Measurements from ENCODE around the gene FBXL19.
A peak's percentile ranks its signal among the peaks of the same experiment; 100 is the strongest.

Gene FBXL19

DNA sequence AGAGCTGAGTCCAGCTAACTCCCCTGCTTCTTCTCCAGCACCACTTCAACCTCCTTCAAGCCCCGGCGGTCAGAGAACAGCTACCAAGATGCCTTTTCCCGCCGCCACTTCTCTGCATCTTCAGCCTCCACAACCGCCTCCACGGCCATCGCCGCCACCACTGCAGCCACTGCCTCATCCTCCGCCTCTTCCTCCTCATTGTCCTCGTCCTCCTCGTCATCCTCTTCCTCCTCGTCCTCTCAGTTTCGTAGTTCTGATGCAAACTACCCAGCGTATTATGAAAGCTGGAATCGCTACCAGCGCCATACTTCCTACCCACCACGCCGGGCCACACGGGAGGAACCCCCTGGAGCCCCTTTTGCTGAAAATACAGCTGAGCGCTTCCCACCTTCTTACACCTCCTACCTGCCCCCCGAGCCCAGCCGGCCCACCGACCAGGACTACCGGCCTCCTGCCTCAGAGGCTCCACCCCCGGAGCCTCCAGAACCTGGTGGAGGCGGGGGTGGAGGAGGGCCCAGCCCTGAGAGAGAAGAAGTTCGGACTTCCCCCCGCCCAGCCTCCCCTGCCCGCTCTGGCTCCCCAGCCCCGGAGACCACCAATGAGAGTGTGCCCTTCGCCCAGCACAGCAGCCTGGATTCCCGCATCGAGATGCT lies 41.3 kb downstream of the FBXL19 start:
- no peak for DNase-seq (ENCODE audit: low read depth)

DNA sequence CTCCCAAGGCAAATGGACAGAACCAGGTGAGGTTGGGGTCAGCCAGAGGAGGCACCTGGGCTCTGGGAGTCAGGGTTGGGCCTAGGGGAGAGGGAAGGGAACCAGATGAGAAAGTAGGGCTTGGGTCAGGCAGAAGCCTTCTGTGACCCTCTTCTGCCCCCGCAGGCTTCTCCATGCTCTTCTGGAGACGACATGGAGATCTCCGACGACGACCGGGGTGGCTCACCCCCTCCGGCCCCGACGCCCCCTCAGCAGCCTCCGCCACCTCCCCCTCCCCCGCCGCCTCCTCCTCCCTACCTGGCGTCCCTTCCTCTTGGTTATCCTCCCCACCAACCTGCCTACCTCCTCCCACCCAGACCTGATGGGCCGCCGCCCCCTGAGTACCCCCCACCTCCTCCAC lies 42.1 kb downstream of the FBXL19 start:
- DNase-seq (ENCODE audit: low read depth): no peak

DNA sequence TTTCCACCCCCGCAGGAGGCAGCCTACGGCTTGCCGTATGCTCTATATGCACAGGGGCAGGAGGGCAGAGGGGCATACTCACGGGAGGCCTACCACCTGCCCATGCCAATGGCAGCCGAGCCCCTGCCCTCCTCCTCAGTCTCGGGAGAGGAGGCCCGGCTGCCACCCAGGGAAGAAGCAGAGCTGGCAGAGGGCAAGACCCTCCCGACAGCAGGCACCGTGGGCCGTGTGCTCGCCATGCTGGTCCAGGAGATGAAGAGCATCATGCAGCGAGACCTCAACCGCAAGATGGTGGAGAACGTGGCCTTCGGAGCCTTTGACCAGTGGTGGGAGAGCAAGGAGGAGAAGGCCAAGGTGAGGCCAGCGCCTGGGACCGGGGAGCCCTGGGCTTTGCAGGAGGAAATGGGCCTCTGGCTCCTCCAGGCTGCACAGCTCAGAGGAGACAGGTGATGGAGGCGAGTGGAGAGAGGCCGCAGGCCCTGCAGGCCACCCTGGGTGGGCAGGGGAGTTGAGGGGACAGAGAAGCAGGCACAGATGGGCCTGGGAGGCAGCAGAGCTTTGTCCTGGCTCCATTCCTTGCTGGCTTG lies 42.8 kb downstream of the FBXL19 start:
- DNase-seq (ENCODE audit: low read depth): no peak

DNA sequence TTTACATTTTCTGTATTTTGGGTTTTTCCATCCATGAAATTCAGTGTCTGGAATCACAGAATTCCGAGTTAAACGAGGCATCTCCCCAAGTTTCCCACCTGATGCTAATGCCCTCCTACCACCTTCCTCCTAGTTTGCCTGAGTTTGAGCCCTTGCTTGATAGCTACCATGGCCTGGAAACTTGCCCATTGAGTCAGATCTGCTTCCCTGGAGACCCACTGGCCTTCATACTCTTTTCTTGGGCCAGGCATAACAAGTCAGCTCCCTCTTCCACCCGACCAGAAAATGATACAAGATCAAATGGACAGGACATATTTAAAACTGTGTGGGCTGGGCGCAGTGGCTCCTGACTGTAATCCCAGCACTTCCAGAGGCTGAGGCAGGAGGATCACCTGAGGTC lies 44.4 kb downstream of the FBXL19 start:
- no peak for DNase-seq (ENCODE audit: low read depth)

DNA sequence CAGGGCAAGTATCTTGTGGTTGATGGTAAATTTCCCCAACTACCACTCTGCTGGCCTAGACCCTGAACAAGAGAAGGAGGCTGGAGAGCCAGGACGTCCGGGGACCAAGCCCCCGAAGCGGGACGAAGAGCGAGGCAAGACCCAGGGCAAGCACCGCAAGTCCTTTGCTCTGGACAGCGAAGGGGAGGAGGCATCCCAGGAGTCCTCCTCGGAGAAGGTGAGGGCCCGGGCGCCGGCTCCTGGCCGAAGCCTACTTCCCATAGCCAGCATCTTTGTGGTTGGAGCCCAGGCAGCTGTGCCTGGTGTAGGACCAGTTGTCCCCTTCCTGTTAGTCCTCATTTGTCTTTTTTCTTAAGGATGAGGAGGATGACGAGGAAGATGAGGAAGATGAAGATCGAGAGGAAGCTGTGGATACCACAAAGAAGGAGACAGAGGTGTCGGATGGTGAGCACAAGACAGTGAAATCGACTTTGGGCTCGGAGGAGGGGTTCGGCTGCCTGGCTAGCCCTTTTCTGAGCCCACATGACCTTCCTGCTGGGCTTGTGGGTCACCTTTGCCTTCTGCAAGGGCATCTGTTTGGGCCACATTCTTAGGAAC lies 46.0 kb downstream of the FBXL19 start:
- DNase-seq (ENCODE audit: low read depth): no peak

DNA sequence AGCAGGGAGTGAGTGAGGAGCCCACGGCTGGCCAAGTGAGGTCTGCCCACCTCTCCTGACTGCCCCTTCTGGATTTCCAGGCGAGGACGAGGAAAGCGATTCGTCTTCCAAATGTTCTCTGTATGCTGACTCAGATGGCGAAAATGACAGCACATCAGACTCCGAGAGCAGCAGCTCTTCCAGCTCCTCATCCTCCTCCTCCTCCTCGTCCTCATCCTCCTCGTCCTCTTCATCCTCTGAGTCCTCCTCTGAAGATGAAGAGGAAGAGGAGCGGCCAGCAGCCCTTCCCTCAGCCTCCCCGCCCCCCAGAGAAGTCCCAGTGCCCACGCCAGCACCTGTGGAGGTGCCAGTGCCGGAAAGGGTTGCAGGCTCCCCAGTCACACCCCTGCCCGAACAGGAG lies 47.9 kb downstream of the FBXL19 start:
- DNase-seq (ENCODE audit: low read depth): no peak

DNA sequence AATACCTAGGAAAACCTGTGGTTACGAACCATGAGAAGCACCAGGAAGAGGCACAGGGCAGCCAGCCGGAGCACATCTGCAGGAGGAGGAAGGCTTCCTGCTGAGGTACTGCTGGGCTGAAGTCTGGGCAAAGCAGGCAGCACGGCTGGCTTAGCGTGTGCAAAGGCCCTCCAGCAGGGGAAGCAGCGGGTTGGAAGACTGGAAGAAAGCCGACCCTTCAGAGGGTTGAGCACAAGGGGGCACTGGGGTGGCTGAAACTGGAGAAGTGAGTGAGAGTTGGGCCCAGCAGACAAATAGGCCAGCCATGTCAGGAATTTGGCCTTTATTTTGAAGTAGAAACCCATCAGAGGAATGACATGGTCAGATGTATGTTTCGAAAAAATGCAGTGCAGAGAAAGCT lies 49.5 kb downstream of the FBXL19 start:
- no peak for DNase-seq (ENCODE audit: low read depth)

DNA sequence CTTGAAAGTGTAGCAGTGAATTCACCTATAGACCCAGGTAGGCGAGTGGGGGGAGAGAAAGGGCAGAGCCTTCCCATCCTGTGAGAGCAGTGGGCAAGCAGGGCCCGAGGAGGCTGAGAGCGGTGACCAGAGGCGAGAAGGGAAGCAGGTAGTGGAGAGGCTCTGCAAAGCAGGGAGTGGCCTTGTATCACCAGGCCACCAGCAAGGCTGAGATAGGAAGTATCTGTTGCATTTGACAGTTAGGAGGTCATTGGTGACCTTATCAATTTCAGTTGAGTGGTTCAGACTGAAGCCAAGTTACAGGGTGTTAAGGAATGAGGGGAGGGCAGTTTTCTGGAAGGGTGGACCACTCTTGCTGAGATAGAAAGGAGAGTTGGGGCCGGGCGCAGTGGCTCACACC lies 51.0 kb downstream of the FBXL19 start:
- DNase-seq (ENCODE audit: low read depth): no peak

DNA sequence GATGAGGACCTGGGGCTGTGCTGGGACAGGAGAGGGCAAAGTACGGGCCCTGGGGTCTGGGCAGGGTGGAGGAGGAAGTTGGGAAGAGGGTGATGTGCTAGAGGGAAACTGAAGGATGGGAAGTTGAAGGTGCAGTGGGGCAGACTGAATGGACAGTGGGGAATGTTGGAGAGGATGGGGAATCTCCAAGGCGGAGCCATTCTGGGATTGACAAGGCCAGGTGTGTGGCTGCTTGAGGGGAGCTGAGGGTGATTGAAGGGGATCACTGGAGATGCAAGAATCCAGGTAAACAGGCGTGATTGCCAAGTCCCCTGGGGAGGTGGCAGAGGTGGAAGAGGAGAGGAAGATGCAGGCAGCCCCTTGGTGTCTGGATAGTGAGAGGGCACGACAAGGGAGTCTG lies 53.1 kb downstream of the FBXL19 start:
- no peak for DNase-seq (ENCODE audit: low read depth)

DNA sequence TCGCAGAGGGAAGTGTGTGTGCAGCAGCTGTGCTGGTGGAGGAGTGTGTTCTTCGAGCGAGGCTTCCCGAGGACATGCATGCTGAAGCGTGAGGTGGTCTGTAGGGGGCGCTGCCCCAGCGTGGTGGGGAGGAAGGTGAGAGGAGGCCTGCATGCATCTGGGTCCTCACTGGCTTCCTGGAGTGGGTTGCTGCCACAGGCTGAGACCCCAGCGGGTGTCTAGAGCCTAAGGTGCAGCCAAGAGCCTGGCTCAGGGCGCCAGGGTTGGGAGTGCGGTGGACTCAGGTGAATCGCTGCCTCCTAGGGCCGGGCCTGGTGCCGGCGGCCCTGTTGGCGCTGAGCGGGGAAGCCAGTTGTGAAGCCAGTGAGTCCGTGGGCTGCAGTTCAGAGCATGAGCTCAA lies 54.1 kb downstream of the FBXL19 start:
- no peak for DNase-seq (ENCODE audit: low read depth)

DNA sequence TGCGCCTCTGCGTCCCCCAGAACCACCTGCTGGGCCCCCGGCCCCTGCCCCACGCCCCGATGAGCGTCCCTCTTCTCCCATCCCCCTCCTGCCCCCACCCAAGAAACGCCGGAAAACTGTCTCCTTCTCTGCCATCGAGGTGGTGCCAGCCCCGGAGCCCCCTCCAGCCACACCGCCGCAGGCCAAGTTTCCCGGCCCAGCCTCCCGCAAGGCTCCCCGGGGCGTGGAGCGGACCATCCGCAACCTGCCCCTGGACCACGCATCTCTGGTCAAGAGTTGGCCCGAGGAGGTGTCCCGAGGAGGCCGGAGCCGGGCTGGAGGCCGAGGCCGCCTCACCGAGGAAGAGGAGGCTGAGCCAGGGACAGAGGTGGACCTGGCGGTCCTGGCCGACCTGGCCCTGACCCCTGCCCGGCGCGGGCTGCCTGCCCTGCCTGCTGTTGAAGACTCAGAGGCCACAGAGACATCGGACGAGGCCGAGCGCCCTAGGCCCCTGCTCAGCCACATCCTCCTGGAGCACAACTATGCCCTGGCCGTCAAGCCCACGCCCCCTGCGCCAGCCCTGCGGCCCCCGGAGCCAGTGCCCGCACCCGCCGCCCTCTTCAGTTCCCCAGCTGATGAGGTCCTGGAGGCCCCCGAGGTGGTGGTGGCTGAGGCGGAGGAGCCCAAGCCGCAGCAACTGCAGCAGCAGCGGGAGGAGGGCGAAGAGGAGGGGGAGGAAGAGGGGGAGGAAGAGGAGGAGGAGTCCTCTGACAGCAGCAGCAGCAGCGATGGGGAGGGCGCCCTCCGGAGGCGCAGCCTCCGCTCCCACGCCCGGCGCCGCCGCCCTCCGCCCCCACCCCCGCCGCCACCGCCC lies 56.0 kb downstream of the FBXL19 start:
- no peak for DNase-seq (ENCODE audit: low read depth)

DNA sequence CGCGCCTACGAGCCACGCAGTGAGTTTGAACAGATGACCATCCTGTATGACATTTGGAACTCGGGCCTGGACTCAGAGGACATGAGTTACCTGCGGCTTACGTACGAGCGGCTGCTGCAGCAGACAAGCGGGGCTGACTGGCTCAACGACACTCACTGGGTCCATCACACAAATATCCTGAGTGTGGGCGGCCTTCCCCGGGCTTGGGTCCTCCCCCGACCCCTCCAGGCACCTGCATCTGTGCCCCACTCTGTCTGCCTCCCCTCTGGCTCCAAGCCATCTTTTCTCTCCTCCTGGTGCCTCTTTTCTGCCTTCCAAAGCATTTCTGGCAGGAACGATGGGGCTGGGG lies 56.6 kb downstream of the FBXL19 start:
- no peak for DNase-seq (ENCODE audit: low read depth)

DNA sequence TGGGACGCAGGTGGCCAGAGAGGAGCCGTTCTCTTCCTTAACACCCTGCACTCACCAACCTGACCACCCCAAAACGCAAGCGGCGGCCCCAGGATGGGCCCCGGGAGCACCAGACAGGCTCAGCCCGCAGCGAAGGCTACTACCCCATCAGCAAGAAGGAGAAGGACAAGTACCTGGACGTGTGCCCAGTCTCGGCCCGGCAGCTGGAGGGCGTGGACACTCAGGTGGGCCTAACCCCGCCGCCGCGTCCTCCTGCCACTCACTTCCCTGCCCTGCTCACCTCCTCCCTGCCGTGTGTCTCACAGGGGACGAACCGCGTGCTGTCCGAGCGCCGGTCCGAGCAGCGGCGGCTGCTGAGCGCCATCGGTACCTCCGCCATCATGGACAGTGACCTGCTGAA lies 57.1 kb downstream of the FBXL19 start:
- no peak for DNase-seq (ENCODE audit: low read depth)

DNA sequence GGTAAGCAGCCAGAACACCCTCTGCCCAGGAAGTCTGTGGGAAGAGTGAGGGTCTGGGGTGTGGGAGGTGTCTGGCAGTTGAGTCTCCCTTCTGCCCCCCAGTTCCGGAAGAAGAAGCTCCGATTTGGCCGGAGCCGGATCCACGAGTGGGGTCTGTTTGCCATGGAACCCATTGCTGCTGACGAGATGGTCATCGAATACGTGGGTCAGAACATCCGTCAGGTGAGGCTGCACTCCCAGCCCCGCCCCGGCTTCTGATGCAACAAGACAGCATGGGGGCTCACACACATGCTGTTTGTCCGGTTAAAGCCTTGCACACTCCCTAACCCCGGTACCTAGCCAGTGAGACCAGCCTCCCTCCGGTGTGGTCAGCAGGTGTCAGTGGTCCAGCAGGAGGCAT lies 57.6 kb downstream of the FBXL19 start:
- DNase-seq (ENCODE audit: low read depth): no peak

DNA sequence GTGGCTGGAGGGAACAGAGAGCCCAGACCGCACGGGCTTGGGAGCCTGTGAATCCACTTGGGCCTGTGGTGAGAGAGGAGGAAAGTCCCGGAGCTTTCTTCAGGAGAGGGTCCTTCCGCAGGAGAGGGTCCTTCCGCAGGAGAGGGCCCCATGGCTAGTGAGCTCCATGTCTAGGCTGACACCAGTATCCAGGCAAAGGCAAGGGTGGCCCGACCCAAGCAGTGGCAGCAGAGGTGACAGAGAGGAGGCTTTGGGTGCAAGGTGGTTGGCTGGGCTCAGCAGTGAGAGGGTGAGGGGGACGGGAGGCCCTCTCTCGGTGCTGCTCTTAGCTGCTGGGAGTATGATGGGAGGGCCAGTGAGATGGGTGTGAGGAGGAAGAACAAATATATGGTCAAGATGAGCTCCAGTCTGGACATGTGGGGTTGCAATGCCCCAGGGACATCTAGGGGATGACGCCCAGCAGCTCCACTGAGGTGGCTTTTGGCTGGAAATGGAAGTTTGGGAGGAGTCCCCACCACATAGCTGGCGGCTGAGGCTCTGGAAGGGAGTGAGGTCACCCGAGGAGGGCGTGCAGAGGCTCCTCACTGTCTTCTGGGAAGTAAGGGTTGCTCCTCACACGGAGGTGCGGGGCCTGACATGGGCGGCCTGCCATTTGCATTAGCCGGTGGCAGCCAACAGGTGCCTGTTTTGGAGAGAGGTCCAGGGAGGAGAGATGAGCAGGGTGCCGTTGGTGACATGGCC lies 59.3 kb downstream of the FBXL19 start:
- DNase-seq (ENCODE audit: low read depth): no peak

DNA sequence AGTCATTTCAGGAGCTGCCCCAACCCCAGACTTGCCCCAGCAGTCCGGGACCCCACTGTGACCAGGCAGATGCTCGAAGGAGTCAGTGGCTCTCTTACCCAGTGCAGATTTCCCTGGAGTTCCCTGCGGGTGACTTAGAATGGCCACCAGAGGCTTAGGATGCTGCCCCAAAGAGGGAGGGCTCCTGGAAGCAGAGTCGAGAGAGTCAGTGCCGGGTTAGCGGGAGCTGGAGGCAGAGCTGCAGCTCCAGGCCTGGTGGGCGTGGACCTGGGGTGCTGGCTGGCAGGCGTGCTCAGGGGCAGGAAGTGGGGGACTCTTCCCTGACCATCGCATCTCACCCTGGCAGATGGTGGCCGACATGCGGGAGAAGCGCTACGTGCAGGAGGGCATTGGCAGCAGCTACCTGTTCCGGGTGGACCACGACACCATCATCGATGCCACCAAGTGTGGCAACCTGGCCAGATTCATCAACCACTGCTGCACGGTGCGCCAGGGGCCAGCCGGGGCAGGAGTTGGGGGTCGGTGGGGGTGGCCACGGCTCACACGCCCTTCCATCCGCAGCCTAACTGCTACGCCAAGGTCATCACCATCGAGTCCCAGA lies 60.0 kb downstream of the FBXL19 start:
- no peak for DNase-seq (ENCODE audit: low read depth)

DNA sequence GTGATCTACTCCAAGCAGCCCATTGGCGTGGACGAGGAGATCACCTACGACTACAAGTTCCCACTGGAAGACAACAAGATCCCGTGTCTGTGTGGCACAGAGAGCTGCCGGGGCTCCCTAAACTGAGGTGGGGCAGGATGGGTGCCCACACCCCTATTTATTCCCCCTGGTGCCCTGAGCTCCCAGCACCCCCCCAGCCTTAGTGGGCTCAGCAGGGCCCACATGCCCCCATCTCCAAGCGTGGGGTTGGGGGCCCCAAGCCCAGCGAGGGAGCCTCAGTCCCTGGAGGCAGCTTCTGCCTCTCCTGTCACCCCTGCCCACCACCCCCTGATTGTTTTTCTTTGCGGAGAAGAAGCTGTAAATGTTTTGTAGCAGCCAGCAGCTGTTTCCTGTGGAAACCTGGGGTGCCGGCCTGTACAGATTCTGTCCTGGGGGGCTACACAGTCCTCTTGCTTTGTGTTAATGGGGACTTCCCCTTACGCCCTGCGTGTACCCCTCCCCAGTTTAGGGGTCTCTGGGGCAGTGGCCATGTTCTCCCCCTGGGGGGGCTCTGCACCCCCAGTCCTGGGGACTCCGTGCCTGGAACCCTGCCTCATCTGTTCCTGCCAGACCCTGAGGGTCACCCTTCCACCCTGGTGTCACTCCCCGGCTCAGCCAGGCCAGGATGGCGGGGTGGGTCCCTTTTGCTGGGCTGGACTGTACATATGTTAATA lies 60.7 kb downstream of the FBXL19 start:
- no peak for DNase-seq (ENCODE audit: low read depth)

DNA sequence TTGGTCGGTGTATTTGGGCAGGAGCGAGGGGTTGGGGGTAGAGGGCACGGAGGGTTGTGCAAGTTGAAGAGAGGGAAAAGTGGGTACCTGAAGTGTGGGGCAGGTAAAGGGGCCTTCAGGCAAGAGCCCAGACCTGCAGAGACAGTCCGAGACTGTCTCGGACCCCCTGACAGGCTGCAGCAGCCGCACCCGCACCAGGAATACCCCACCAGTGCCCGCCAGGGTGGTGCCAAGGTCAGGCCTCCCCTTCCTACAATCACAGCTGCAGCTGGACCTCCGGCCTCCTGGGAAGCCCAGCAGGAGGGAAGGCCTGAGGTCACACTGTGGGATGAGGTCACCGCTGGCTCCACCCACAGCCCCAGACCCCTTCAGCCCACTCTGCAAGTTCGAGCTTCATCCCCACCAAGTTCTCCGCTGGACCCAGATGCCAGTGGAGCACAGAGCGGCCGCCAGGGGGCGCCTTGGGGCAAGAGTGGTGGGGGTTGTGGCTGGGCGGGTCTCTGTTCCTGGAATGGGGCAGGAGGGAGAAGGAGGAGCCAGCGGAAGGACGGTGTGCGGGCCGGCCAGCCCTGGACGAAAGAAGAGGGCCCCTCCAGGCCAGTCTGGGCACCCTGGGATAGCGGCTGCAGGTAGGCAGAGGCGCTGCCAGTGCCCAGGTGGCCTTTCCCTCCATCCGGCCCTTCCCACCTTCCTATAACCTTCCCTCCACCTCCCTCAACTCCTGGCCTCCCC lies 61.5 kb downstream of the FBXL19 start, which contains the start of gene HSD3B7:
Gene HSD3B7 (plus strand): TSS at position 539 of the 732 bp plus-strand sequence. CDS start 452 bp downstream, outside the sequence.
- DNase-seq (ENCODE audit: low read depth): peak; percentile 70

DNA sequence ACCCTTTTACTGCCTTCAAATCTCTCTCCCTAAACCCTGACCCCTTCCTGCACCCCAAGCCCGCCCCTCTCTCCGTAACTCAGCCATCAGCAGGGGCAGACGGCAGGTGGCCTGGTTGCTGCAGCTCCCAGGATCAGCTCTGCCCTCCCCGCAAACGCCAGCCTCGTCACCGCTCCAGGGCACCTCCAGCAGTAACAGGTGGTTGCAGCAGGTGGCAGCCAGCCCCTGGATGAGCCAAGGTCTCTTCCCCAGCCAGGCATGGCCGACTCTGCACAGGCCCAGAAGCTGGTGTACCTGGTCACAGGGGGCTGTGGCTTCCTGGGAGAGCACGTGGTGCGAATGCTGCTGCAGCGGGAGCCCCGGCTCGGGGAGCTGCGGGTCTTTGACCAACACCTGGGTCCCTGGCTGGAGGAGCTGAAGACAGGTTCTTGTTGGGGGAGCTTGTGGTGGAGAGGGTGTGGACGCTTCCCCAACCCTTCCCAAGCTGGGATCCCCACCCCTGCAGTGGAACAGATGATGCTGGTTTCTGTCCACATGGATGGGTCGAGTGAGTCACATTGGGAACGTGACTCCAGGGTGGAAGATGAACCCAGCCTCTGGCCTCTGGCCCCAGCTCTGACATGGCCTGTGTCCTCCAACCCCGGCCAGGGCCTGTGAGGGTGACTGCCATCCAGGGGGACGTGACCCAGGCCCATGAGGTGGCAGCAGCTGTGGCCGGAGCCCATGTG lies 62.2 kb downstream of the FBXL19 start:
- no peak for DNase-seq (ENCODE audit: low read depth)
